Measurements from ENCODE around the gene NAV2.
"Not testable (repeated sequence)": the region's sequence is repeated elsewhere in the genome, so short reads cannot be mapped to it uniquely, and the experiment has no call there.

Gene NAV2

GRCh38 chr11:20003351-20003750, 290.7 kb downstream of the NAV2 start:
- DNase-seq (ENCODE audit: low spot score): no peak

GRCh38 chr11:20004866-20005265, 292.2 kb downstream of the NAV2 start:
- no peak for DNase-seq (ENCODE audit: low spot score)

GRCh38 chr11:20005747-20006146, 293.1 kb downstream of the NAV2 start:
- no peak for DNase-seq (ENCODE audit: low spot score)

GRCh38 chr11:20006618-20007017, 294.0 kb downstream of the NAV2 start:
- DNase-seq (ENCODE audit: low spot score): not testable (repeated sequence)

- no peak for DNase-seq (ENCODE audit: low spot score)
Measured at GRCh38 chr11:20007386-20007785, 294.7 kb downstream of the NAV2 start.

GRCh38 chr11:20008190-20008870, 295.7 kb downstream of the NAV2 start:
- no peak for DNase-seq (ENCODE audit: low spot score)

- no peak for DNase-seq (ENCODE audit: low spot score)
Measured at GRCh38 chr11:20008871-20009644, 296.4 kb downstream of the NAV2 start.

- DNase-seq (ENCODE audit: low spot score): no peak
Measured at GRCh38 chr11:20010156-20010850, 297.7 kb downstream of the NAV2 start.

- no peak for DNase-seq (ENCODE audit: low spot score)
Measured at GRCh38 chr11:20010851-20011225, 298.2 kb downstream of the NAV2 start.

- DNase-seq (ENCODE audit: low spot score): no peak
Measured at GRCh38 chr11:20011307-20011951, 298.8 kb downstream of the NAV2 start.

GRCh38 chr11:20013346-20014066, 300.9 kb downstream of the NAV2 start:
- peak; percentile 69 for DNase-seq (ENCODE audit: low spot score)

- no peak for DNase-seq (ENCODE audit: low spot score)
Measured at GRCh38 chr11:20014067-20014402, 301.4 kb downstream of the NAV2 start.

GRCh38 chr11:20015101-20015500, 302.5 kb downstream of the NAV2 start:
- DNase-seq (ENCODE audit: low spot score): no peak

- no peak for DNase-seq (ENCODE audit: low spot score)
Measured at GRCh38 chr11:20015529-20016427, 303.1 kb downstream of the NAV2 start.

GRCh38 chr11:20016526-20016925, 303.9 kb downstream of the NAV2 start:
- DNase-seq (ENCODE audit: low spot score): no peak

GRCh38 chr11:20017320-20017719, 304.7 kb downstream of the NAV2 start:
- DNase-seq (ENCODE audit: low spot score): no peak

- DNase-seq (ENCODE audit: low spot score): no peak
Measured at GRCh38 chr11:20020198-20020597, 307.6 kb downstream of the NAV2 start.

- DNase-seq (ENCODE audit: low spot score): no peak
Measured at GRCh38 chr11:20020716-20021115, 308.1 kb downstream of the NAV2 start.

- DNase-seq (ENCODE audit: low spot score): no peak
Measured at GRCh38 chr11:20021212-20021611, 308.6 kb downstream of the NAV2 start.

- no peak for DNase-seq (ENCODE audit: low spot score)
Measured at GRCh38 chr11:20021771-20022362, 309.2 kb downstream of the NAV2 start.

Data from LoVo (cell line).